NCI-H146 (cell line): ENCODE results near the gene DGUOK.
A peak's percentile ranks its signal among the peaks of the same experiment; 100 is the strongest.
"Not testable (repeated sequence)": the region's sequence is repeated elsewhere in the genome, so short reads cannot be mapped to it uniquely, and the experiment has no call there.

Experiments
- DNase-seq: peaks from one replicate; lab custom pipeline; 2025; lab: John Stamatoyannopoulos, UW

DGUOK gene

GRCh38 chr2:73920577-73921545 lies 5.8 kb upstream of the DGUOK start:
- DNase-seq = peak; percentile 67

GRCh38 chr2:73921581-73921980 lies 5.1 kb upstream of the DGUOK start:
- DNase-seq = no peak

GRCh38 chr2:73922681-73923080 lies 4.0 kb upstream of the DGUOK start:
- no peak for DNase-seq

GRCh38 chr2:73925033-73925704 lies 1.5 kb upstream of the DGUOK start:
- DNase-seq = no peak

DNA sequence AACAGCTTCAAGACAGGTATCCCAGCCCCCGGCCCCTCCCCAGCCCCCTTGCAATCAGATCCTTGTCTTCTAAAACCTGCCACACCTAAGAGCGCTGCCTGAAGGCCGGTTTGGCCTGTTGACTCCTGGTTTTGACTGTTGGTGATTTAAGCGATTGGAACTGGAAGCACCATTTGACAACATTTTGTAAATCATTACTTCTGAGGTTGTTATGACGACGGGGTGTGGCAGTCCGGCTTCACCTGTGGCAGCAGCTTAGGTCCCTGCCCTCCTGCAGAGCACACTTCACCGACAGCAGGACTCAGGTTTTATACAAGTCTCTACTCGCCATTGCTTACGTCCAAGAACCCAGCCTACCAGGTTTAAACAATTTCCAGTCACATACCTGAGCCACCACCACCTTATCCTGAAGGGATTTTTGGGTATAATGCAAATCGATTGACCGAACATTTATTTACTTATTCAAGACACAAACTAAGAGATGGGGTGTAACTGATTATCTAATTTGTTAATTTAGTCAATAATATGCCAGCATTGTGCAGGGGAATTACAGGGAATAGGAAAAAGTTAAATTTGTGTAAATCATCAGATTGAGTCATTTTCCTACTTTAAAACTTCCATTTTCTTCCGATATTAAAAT lies 707 bp upstream of the DGUOK start:
- DNase-seq = peak; percentile 65

GRCh38 chr2:73927344-73927743 lies 664 bp downstream of the DGUOK start:
- DNase-seq = no peak

- DNase-seq = no peak
These were observed 2.3 kb downstream of the DGUOK start for GRCh38 chr2:73928963-73929347.

- no peak for DNase-seq
These were observed 3.7 kb downstream of the DGUOK start for GRCh38 chr2:73930386-73930785.

DNA sequence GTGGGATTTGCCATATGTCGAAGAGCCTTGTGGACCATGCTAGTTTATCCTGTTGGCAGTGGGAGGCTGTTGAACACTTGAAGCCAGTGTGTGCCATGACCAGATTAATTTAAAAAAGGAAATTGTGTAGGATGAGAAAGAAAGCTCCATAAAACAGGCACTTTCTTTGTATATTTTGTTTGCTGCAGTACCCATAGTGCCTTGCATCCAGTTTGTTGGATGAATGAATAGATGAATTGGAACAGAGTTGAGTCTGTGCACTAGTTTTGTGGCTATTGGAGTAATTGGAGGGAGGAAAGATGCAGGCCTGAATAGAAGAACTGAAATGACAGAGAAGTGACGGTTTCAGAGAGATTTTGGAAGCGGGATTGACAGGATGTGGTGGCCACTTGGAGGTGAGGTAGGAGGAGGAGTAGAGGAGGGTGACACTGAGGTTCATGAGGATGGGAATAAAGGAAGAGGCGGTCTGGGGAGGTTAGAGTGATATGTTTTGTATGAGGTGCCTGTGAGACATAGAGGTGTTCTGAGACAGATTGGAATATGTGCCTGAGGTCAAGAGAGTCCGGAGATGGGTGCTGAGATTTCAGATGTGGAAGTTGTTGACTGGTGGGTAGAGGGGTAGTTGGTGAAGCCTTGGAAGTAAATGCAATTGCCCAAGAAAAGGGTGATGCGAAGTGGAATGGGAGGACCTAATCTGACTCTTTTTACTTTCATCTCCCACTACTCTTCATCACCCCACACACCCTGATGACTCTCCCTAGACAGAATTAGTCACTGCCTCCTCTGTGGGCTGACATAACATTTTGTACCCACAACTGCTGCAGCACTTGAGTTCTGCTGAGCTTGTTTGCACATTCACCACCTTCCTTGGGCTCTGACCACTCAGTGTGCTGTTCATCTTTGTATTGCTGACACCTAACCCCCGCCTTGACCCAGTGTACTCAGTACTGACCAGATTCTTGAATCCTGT lies 5.1 kb downstream of the DGUOK start:
- DNase-seq = no peak

GRCh38 chr2:73933194-73933593 lies 6.5 kb downstream of the DGUOK start:
- peak; percentile 29 for DNase-seq

- no peak for DNase-seq
These were observed 9.0 kb downstream of the DGUOK start for GRCh38 chr2:73935641-73936040.

GRCh38 chr2:73937103-73937885 lies 10.6 kb downstream of the DGUOK start:
- no peak for DNase-seq

DNA sequence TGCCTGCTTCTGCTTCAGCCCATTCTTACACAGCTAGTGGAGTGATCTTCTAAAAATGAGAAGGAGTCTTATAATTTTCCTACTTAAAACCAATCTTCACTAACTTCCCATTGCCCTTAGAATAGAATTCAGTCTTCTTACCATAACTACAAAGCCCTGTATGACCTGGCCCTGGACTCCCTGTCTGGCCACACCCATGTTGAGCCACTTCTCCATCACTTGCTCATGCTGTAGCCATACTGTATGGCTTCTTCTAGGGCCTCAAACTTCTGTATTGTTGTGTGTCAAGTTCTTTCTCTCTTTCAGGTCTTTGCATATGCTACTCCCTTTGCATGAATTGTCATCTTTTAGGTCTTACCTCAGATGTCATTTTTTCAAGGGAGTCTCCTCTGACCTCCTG lies 11.2 kb downstream of the DGUOK start:
- DNase-seq = no peak

- no peak for DNase-seq
These were observed 12.2 kb downstream of the DGUOK start for GRCh38 chr2:73938718-73939352.

GRCh38 chr2:73939419-73939818 lies 12.7 kb downstream of the DGUOK start:
- no peak for DNase-seq

GRCh38 chr2:73940066-73940465 lies 13.4 kb downstream of the DGUOK start:
- not testable (repeated sequence) for DNase-seq

DNA sequence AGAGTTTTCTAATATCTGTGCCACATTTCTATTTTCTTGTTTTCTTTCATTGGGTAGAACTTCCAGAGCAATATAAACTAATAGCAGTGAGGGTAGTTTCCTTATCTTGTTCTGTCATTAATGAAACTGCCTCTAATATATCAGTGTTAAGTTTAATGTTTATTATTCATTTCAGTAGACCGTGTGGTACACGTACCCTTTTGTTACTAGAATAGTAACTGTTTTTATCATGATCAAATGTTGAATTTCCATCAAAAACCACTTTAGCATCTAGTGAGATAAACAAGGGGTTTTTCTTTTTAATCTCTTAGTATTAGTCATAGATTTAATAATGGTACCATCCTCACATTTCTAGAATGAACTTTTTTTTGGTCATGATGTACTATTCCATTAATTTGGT lies 16.0 kb downstream of the DGUOK start:
- DNase-seq = no peak

GRCh38 chr2:73944714-73945113 lies 18.0 kb downstream of the DGUOK start:
- no peak for DNase-seq

- no peak for DNase-seq
These were observed 19.5 kb downstream of the DGUOK start for GRCh38 chr2:73946215-73946614.

DNA sequence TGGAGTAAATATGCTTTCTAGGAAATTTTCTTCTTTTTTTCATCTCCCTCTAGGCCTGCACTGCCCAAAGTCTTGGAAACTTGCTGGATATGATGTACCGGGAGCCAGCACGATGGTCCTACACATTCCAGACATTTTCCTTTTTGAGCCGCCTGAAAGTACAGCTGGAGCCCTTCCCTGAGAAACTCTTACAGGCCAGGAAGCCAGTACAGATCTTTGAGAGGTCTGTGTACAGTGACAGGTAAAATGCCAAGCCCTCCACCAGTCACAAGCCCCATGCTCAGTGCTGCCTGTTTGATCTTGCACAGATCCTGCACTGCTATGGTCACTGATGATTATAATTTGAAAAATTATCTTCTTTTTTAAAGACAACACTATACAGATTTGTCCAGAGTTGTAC lies 20.0 kb downstream of the DGUOK start:
- DNase-seq = no peak
